ENCODE results near the gene COLEC11. TPM values are rescaled to one million over a fixed set of nuclear protein-coding genes. Genes with fewer than 3 reads are reported as not detected.

Gene COLEC11
- total RNA-seq, 1 experiment from 2014 or later, result 0.39 TPM

DNA sequence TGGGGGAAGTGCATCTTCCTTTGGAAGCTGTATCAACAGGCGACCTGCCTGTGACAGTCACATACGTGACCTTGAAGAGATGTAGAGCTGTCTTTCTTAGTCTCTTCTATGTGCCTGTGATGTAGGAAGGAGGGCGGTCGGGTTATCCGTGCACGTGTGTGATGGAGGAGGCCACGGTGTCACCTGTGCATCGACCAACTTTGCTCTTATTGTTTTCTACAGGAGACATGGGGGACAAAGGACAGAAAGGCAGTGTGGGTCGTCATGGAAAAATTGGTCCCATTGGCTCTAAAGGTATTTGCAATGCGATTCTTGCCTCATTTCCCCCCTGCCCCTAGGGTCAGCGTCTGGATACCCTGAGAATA is 42.4 kb downstream of the COLEC11 start:
- Histone ChIP-seq H2AK5ac (ENCODE audit: insufficient read length, low read length) (no peak overlapping the region), H3T11ph (ENCODE audit: low read length) (no peak overlapping the region), H2BK12ac (ENCODE audit: insufficient read length, low read depth, low read length) (no peak overlapping the region), H2BK5ac (ENCODE audit: insufficient read length, low read length) (no peak overlapping the region), H3K23ac (ENCODE audit: insufficient read length, low read depth, low read length) (no peak overlapping the region), H3K23me2 (ENCODE audit: insufficient read length, low read depth, low read length, poor library complexity, severe bottlenecking) (no peaks in the 10 kb centered on the region), H3K18ac (ENCODE audit: insufficient read length, low read depth, low read length) (no peak overlapping the region), H3K9me3 (ENCODE audit: control insufficient read depth, low read depth, low read length) (no peaks in the 10 kb centered on the region), H3K9ac (ENCODE audit: extremely low read depth, insufficient read length, low read length) (no peak overlapping the region), H4K8ac (replicated peaks; ENCODE audit: insufficient read length, low read depth, low read length) (no peak overlapping the region), H4K91ac (ENCODE audit: insufficient read length, low read depth, low read length) (no peak overlapping the region), H3K4ac (ENCODE audit: low read depth, low read length) (no peak overlapping the region), H2BK20ac (ENCODE audit: low read depth, low read length, poor library complexity, severe bottlenecking) (no peak overlapping the region), H2AFZ (ENCODE audit: low read length) (no peak overlapping the region), H4K5ac (ENCODE audit: insufficient read length, low read depth, low read length) (no peak overlapping the region), H3K14ac (ENCODE audit: insufficient read depth, low read length) (no peak overlapping the region), H3K4me2 (ENCODE audit: insufficient read depth, insufficient read length, low read length) (no peak overlapping the region), H2BK120ac (ENCODE audit: low read depth, low read length, poor library complexity, severe bottlenecking) (no peak overlapping the region), H3K27me3 (ENCODE audit: insufficient read depth, low read length) (no peaks in the 10 kb centered on the region), H3K56ac (ENCODE audit: insufficient read length, low read depth, low read length) (no peak overlapping the region), H3K79me1 (ENCODE audit: insufficient read depth, low read depth, low read length, poor library complexity, severe bottlenecking) (no peaks in the 10 kb centered on the region), H3K79me2 (ENCODE audit: insufficient read depth, low read length) (no peaks in the 10 kb centered on the region), H3K4me1 (ENCODE audit: insufficient read depth, low read length) (no peaks in the 10 kb centered on the region), H2BK15ac (ENCODE audit: low read depth, low read length) (no peak overlapping the region), H4K20me1 (ENCODE audit: control insufficient read depth, insufficient read depth, insufficient read length) (no peaks in the 10 kb centered on the region), H3K27ac (ENCODE audit: insufficient read length, low read depth, low read length) (no peak overlapping the region)
- Mint-ChIP-seq H3K9me3 (no peaks in the 10 kb centered on the region), H3K4me3 (no peak overlapping the region), H3K27ac (no peak overlapping the region; a peak in 1 of 7 replicates), H3K36me3 (ENCODE audit: insufficient read depth in 1 of 3, low read depth in 3 of 3) (no peaks in the 10 kb centered on the region), H3K4me1 (peaks cover 7 to 15% of the 10 kb centered on the region in 2 experiments), H3K27me3 (ENCODE audit: low read depth) (peaks cover 22% of the 10 kb centered on the region)
- no CpG with 5 or more reads among the region's 11 CpGs for WGBS (ENCODE audit: extremely low coverage, insufficient read length, low lambda C conversion rate)
- TF ChIP-seq, protein P1, sequence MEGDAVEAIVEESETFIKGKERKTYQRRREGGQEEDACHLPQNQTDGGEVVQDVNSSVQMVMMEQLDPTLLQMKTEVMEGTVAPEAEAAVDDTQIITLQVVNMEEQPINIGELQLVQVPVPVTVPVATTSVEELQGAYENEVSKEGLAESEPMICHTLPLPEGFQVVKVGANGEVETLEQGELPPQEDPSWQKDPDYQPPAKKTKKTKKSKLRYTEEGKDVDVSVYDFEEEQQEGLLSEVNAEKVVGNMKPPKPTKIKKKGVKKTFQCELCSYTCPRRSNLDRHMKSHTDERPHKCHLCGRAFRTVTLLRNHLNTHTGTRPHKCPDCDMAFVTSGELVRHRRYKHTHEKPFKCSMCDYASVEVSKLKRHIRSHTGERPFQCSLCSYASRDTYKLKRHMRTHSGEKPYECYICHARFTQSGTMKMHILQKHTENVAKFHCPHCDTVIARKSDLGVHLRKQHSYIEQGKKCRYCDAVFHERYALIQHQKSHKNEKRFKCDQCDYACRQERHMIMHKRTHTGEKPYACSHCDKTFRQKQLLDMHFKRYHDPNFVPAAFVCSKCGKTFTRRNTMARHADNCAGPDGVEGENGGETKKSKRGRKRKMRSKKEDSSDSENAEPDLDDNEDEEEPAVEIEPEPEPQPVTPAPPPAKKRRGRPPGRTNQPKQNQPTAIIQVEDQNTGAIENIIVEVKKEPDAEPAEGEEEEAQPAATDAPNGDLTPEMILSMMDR (conservative IDR thresholded peaks at IDR 0.05), result no peak
- DNase-seq, result no peak

Data from H9 (cell line).